Spleen (tissue), 11 donors: Measurements from ENCODE around the gene IMMP2L. TPM values are rescaled to one million over a fixed set of nuclear protein-coding genes. Genes with fewer than 3 reads are reported as not detected.

Experiments
- DNase-seq: peaks from one replicate; pipeline ENCODE4 v3.0.0-alpha.2; 2020
- H3K27ac ChIP-seq, 8 donors: fragments of 200-600 bp; sonication (generic) in 7 of 8; 1 replicate in 4 of 8; 2 replicates in 4 of 8; pipeline versions ENCODE4 v1.5.0 to v1.8.0; 2016 to 2021; ENCODE audit warnings: inconsistent platforms in 4 of 8, mild to moderate bottlenecking in 4 of 8, moderate library complexity in 1 of 8
- H3K27me3 ChIP-seq, 7 donors: fragments of 200-600 bp; sonication (generic) in 6 of 7; replicated peaks in 1 of 7; 1 replicate in 4 of 7; 2 replicates in 3 of 7; pipeline versions ENCODE4 v1.5.0 to v1.8.0; 2016 to 2021; ENCODE audit warnings: inconsistent platforms in 3 of 7, mild to moderate bottlenecking in 1 of 7
- H3K36me3 ChIP-seq, 6 donors: fragments of 200-600 bp; sonication (generic) in 5 of 6; 1 replicate in 4 of 6; 2 replicates in 2 of 6; pipeline versions ENCODE4 v1.5.0 to v1.8.0; 2016 to 2021; ENCODE audit warnings: inconsistent platforms in 2 of 6
- H3K4me1 ChIP-seq, 6 donors: fragments of 200-600 bp; sonication (generic) in 5 of 6; 1 replicate in 3 of 6; 2 replicates in 3 of 6; pipeline versions ENCODE4 v1.5.0 to v1.8.0; 2016 to 2021; ENCODE audit warnings: inconsistent platforms in 3 of 6
- H3K4me3 ChIP-seq, 8 donors: fragments of 200-600 bp; sonication (generic) in 7 of 8; 1 replicate in 4 of 8; 2 replicates in 4 of 8; pipeline versions ENCODE4 v1.5.0 to v1.8.0; 2016 to 2021; ENCODE audit warnings: inconsistent platforms in 4 of 8, mild to moderate bottlenecking in 4 of 8, moderate library complexity in 2 of 8
- H3K9me3 ChIP-seq, 8 donors: fragments of 200-600 bp; sonication (generic) in 7 of 8; 1 replicate in 4 of 8; 2 replicates in 4 of 8; pipeline versions ENCODE4 v1.5.0 to v1.8.0; 2016 to 2021; ENCODE audit warnings: inconsistent platforms in 4 of 8
- CTCF ChIP-seq, 11 experiments: fragments of 200-600 bp in 7 of 11; fragments of 450-650 bp in 4 of 11; sonication (generic) in 4 of 11; IDR thresholded peaks in 8 of 11; conservative IDR thresholded peaks in 3 of 11; 1 replicate in 7 of 11; 2 replicates in 4 of 11; pipeline versions ENCODE4 v1.4.0 to v1.8.0; 2016 to 2021; ENCODE audit warnings: antibody characterized with exemption in 11 of 11, inconsistent platforms in 4 of 11, mild to moderate bottlenecking in 1 of 11
- POLR2A ChIP-seq, 3 donors: fragments of 450-650 bp; IDR thresholded peaks; one replicate each; pipeline ENCODE4 v1.5.1; 2017; ENCODE audit warnings: antibody characterized with exemption in 3 of 3, mild to moderate bottlenecking in 1 of 3
- POLR2AphosphoS5 ChIP-seq, 3 donors: sonication (generic); formaldehyde crosslinking; IDR thresholded peaks; one replicate each; pipeline ENCODE4 v1.5.1; 2017; ENCODE audit warnings: antibody characterized with exemption in 3 of 3
- WGBS, 5 donors: extraction: QIAGEN DNeasy Blood & Tissue Kit in 3 of 5; methylation state at CpG; one replicate each; pipeline versions ENCODE4 v1.1.5 to v1.1.7; 2013 to 2018; 5-methylcytosine and 5-hydroxymethylcytosine counted together
- intact Hi-C: fragments of 100-400 bp; cut with DNase I; formaldehyde crosslinking; loops from one replicate; pipeline ENCODE4 v1.15.0; 2023; ENCODE audit warnings: low total_unique reads
- polyA plus RNA-seq, 3 donors: library from polyadenylated mRNA; stranded (reverse); fragments of 200-250 nt; gene quantifications; one replicate each; pipeline ENCODE4 v1.2.1, GENCODE V29; 2013
- total RNA-seq, 7 donors: library from RNA; depleted of rRNA in 3 of 7; stranded (reverse); fragments of >200 nt in 3 of 7; fragmentation: NEBNext Ultra II Directional in 4 of 7; extraction: Animal tissue kit (Norgen Biotek cat#: 25700) in 4 of 7; gene quantifications; one replicate each; pipeline versions ENCODE4 v1.1.0 to v1.2.1, GENCODE V29; 2016 to 2021
- donor health status: healthy with polysubstance abuse.
- donor health status: DM: no; HTN: no; CAD: no; lungs with moderate emphysema.
- donor health status: DM: no; HTN: no; CAD: no.
- donor health status: Bipolar disorder and iron deficiency.
- donor health status: healthy.
- donor health status: DM: no; HTN: no; CAD: no.
- donor health status: DM: yes; HTN: yes; CAD: no.

Gene IMMP2L
- total and polyA plus RNA-seq, 10 donors = 6.5 to 32.7 (median 9.8) TPM

DNA sequence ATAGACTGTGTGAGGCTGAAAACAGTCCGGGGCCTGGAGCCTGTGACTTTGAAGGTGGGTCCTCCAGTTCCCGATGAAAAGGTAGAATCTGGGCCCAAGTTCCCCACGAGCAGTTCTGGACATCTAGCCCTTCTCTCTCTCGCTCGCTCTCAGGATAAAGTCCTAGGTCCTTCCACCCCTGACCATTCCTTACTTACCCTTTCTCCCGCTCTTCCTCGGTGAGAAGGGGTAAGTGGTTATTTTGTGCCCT, 713 bp downstream of the IMMP2L start:
- H3K27me3 ChIP-seq = no peaks in the 10 kb centered on the region
- H3K27ac ChIP-seq = peak overlapping the region in 7 of 8 donors; percentile 86 to 94 (median 91)
- H3K4me1 ChIP-seq = peaks cover 7 to 39% (median 24%) of the 10 kb centered on the region in 6 donors
- TF ChIP-seq POLR2A (IDR thresholded peaks at IDR 0.05) = no peak
- TF ChIP-seq CTCF (IDR thresholded peaks at IDR 0.05 in 8 of 11, conservative IDR thresholded peaks at IDR 0.05 in 3 of 11) = no peak
- TF ChIP-seq POLR2AphosphoS5 (IDR thresholded peaks at IDR 0.05) = no peak
- peak overlapping the region; percentile 74 to 86 (median 81) for H3K4me3 ChIP-seq
- no peak for DNase-seq
- WGBS, 5 donors = 17 to 28% (median 23%) methylated on average over 7 of the region's 7 CpGs
- peaks cover 0 to 11% (median 0%) of the 10 kb centered on the region in 6 donors for H3K36me3 ChIP-seq
- H3K9me3 ChIP-seq = no peaks in the 10 kb centered on the region
- intact Hi-C loops = no loop called here

DNA sequence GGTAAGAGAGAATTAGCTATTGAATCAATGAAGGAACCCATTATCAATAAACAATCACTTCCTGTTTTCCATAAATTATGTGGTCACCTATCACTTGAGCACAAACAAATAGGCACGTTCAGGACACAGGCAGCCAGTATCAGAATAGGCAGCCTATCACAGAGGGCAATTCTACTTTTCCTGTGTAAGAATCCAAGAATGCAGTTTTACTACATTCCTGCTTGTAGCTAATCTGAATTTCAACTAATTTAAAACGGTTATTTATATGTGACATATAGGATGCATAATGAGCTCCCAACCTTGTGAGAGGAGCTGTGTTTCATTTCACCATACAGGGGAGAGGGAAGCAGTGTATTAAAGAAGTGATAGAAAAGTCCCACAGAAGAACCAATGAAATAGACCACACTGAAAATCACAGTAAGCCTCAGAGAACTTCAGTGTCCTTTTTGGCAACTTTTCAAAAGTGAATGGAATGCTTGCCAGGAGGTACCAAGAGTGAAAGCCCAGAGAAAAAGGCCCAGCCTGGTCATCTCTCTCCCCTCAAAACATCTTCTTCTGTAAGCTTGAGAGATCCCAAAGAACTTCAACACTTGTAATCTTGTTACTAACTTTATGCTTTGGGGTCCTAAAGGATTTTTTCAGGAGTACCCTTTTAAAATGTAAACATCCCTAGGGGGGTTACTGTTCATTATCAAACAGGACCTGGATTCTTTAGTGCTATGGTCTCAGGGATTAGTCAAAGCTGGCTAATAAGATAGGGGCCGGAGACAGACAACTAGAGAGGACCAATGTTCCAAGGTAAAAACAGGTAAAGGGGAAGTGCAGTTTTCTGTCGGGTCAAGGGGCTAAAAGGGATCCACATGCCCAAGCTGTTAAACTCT, 1.3 kb downstream of the IMMP2L start:
- Histone ChIP-seq H3K27me3 (no peaks in the 10 kb centered on the region), H3K27ac (peak overlapping the region in 5 of 8 donors; percentile 90 to 94 (median 91)), H3K9me3 (no peaks in the 10 kb centered on the region), H3K4me1 (peaks cover 7 to 39% (median 24%) of the 10 kb centered on the region in 6 donors), H3K36me3 (peaks cover 0 to 17% (median 0%) of the 10 kb centered on the region in 6 donors), H3K4me3 (peak overlapping the region; percentile 74 to 86 (median 81))
- no peak for DNase-seq
- TF ChIP-seq POLR2AphosphoS5 (IDR thresholded peaks at IDR 0.05) = no peak
- TF ChIP-seq POLR2A (IDR thresholded peaks at IDR 0.05) = no peak
- no peak for TF ChIP-seq CTCF (IDR thresholded peaks at IDR 0.05 in 8 of 11, conservative IDR thresholded peaks at IDR 0.05 in 3 of 11)
- 41 to 55% (median 44%) methylated on average over 4 of the region's 4 CpGs for WGBS, 5 donors
- intact Hi-C loops = no loop called here

- no peak for DNase-seq
- no peak overlapping the region for H3K4me3 ChIP-seq
- H3K27me3 ChIP-seq = no peaks in the 10 kb centered on the region
- TF ChIP-seq POLR2A (IDR thresholded peaks at IDR 0.05) (no peak), CTCF (IDR thresholded peaks at IDR 0.05 in 8 of 11, conservative IDR thresholded peaks at IDR 0.05 in 3 of 11) (no peak), POLR2AphosphoS5 (IDR thresholded peaks at IDR 0.05) (no peak)
- H3K36me3 ChIP-seq = peaks cover 0 to 37% (median 3%) of the 10 kb centered on the region in 6 donors
- intact Hi-C loops = no loop called here
- peaks cover 7 to 39% (median 24%) of the 10 kb centered on the region in 6 donors for H3K4me1 ChIP-seq
- H3K9me3 ChIP-seq = no peaks in the 10 kb centered on the region
- WGBS, 5 donors = 54 to 74% (median 61%) methylated on average over 1 of the region's 1 CpG
- H3K27ac ChIP-seq = no peak overlapping the region
These were observed 3.3 kb downstream of the IMMP2L start for GRCh38 chr7:111558991-111559390.

DNA sequence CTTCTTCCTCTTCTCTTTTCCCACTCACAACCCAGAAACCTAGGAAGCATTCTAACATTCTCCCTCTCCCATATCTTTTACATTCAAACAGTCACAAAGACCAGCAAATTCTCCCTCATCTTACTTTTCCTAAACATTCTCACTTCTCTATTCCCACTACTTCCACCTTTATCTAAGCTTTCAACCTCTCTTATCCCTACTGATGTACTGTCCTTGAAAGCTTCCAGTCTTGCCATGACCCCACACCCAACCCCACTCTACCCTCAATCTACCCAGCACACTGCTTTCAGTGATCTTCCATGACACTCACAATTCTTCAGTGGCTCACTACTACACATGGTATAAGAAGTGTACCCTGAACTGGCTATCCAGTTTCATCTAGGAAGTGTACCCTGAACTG, 5.3 kb downstream of the IMMP2L start:
- peaks cover 0 to 50% (median 3%) of the 10 kb centered on the region in 6 donors for H3K36me3 ChIP-seq
- H3K27ac ChIP-seq = no peak overlapping the region
- H3K9me3 ChIP-seq = no peaks in the 10 kb centered on the region
- intact Hi-C loops = no loop called here
- DNase-seq = no peak
- H3K4me3 ChIP-seq = no peak overlapping the region
- no peaks in the 10 kb centered on the region for H3K27me3 ChIP-seq
- H3K4me1 ChIP-seq = peaks cover 7 to 33% (median 21%) of the 10 kb centered on the region in 6 donors
- TF ChIP-seq POLR2AphosphoS5 (IDR thresholded peaks at IDR 0.05) (no peak), POLR2A (IDR thresholded peaks at IDR 0.05) (no peak), CTCF (IDR thresholded peaks at IDR 0.05 in 8 of 11, conservative IDR thresholded peaks at IDR 0.05 in 3 of 11) (no peak)
